ENCODE results near the gene HIP1R.

DNA sequence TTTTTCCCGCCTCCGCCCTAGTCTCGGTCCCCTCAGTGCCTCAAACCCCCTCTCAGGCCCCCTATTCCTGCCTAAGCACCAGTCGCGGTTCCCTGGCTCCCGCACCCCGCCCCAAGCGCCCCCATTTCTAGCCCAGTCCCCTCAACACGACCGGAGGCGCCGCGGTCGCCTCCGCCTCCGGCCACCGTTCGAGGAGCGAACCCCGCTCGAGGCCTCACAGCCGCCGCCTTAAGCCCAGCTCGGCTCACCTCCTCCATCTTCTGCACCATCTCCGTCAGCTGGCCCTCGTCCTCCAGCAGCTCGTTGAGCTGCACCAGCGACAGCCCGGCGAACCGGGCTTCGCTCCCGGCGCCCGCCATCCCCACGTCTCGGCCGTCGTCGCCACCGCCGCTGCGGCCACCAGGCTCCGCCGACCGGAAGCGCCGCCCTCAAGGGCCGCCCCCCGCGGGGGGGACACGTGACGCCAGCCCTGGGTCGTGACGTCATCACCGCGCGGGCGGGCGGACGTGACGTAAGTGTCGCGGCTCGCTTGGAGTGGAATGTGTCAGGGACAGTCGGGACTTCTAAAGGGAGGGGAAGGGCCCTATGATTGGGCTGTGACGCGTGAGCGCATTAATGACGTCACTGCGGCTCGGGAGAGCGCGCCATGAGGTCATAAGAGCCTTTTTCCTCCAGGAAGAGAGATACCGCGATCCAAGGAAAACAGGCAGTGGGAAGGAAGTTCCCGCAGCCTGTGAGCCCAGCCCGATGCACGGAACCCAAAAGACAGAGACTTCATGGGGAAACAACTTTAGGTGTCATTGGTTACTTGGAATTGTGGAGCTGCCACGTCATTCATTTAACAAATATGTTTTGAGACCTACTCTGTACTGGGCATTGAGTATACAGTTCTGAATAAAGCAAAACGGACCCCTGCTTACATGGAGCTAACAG, 60.7 kb downstream of the HIP1R start, which contains the start of gene VPS37B:
- TF ChIP-seq, protein P1, sequence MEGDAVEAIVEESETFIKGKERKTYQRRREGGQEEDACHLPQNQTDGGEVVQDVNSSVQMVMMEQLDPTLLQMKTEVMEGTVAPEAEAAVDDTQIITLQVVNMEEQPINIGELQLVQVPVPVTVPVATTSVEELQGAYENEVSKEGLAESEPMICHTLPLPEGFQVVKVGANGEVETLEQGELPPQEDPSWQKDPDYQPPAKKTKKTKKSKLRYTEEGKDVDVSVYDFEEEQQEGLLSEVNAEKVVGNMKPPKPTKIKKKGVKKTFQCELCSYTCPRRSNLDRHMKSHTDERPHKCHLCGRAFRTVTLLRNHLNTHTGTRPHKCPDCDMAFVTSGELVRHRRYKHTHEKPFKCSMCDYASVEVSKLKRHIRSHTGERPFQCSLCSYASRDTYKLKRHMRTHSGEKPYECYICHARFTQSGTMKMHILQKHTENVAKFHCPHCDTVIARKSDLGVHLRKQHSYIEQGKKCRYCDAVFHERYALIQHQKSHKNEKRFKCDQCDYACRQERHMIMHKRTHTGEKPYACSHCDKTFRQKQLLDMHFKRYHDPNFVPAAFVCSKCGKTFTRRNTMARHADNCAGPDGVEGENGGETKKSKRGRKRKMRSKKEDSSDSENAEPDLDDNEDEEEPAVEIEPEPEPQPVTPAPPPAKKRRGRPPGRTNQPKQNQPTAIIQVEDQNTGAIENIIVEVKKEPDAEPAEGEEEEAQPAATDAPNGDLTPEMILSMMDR (IDR thresholded peaks at IDR 0.05), result no peak
- TF ChIP-seq POLR2A (IDR thresholded peaks at IDR 0.05), result peak; percentile 77
